ENCODE data around the gene PAXIP1.

PAXIP1 gene

DNA sequence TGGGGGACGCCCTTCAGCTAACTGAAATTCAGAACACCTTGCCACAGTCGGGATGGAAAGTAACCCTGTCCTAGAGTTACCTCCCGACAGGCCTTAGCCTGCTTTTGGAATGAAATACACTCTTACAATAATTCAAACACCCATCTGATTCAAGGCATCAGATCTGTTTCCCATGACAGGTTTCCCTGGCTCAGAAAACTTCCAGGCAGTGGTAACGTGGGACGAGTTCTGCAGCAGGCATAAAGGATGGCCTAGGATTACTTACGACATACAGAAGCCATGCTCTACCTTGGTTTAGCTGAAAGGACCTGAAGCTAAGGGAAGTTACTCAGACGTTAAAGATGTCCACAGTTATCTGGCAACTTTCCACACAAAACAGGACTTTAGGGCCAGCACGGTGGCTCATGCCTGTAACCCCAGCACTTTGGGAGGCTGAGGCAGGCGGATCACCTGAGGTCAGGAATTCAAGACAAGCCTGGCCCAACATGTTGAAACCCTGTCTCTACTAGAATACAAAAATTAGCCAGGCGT, 5.0 kb downstream of the PAXIP1 start:
- no peak for DNase-seq

DNA sequence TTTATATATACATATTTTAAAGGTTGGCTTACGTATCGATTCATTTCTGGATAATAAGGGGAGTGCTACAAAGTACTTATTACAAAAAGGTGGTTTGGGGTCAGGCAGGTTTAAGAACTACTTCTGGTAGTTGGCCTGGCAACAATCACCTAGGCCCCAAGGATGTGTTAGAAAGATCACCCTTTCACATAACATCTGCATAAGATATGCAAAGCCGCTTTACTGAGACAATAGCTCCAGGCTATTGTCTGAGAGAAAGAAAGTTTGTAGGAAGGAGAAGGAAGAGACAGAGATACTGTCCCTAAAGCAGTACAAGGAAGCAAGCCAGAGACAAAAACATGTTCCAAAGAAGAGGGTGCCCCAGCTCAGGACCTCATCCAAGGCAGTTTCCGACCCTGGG, 6.2 kb downstream of the PAXIP1 start:
- DNase-seq: no peak

DNA sequence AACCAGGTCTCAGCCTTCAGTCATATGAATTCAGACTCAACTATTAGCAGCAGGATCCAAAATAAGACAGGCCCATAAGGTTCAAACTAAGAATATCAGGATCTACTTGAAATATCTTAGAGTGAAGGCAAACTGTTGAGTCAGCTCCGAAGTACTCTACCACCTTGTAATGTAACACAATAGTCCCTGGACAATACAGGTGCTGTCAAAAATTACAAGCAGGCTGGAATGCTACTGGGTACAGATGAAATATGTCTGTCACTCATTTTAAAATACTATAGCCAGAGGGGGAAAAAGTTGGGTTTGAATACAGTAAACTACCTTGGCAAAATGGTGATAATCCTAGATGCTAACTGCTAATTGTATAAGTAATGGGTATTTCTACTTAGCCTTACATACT, 6.8 kb downstream of the PAXIP1 start:
- DNase-seq: no peak

DNA sequence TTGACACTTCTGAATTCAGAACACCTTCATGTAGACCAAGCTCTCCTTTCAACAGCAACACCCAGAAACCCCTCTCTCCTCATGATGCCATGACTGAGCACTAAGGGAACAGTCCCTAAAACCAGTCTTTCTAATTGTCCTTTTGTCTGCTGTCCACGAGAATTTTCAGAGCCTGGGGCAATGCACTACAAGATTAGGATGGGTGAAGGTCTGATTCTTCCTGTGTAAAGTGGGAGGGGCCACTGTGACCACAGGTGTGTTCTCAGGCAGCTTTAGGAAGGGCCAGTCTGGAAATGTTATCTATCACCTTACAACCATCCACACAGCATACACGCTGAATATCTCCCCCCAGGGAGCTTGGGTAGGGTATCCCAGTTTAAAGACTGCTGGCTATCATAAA, 7.9 kb downstream of the PAXIP1 start:
- no peak for DNase-seq

DNA sequence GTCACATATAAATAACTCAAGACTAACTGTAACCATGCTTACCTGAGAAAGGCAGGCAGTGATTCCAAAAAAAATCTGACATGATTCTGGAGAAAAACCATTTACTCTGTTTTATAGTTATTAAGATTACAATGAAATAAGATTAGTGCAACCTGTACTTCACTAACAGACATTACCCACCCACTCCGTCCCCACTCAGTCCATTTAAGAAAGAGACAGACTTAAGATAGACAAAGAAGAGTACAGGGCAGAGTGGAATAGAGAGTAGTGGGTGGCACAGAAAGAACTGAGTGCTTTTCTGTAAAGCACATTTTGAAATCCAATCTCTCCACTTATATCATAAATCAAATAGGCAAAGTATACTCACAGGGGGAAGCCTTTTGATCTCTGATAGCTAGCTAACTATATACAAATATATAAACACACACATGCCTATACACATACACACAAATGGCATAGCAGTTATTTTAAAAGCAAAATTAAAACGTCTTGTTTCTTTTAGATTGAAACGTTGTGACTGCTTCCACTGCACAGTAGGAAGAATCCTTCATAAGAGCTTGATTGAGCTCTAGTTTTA, 11.9 kb downstream of the PAXIP1 start:
- no peak for DNase-seq

DNA sequence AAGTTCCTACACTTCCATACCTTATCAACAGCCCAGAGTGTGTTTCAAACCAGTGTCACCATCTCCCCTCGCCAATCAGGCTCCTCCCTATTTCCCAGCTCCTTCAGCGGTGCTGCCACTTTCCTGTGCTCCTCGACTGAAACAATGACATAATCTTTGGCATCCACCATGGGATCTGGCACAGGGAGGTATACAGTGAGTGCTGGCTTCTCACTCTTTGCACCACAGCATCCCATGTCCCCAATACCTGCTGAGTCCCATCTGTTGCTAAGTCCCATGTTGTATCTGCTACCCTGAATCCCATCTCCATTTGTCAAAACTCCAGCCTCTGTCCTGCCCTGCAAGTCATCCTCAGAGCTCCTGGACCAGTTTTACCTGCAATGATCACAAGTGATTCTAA, 15.4 kb downstream of the PAXIP1 start:
- DNase-seq: no peak

DNA sequence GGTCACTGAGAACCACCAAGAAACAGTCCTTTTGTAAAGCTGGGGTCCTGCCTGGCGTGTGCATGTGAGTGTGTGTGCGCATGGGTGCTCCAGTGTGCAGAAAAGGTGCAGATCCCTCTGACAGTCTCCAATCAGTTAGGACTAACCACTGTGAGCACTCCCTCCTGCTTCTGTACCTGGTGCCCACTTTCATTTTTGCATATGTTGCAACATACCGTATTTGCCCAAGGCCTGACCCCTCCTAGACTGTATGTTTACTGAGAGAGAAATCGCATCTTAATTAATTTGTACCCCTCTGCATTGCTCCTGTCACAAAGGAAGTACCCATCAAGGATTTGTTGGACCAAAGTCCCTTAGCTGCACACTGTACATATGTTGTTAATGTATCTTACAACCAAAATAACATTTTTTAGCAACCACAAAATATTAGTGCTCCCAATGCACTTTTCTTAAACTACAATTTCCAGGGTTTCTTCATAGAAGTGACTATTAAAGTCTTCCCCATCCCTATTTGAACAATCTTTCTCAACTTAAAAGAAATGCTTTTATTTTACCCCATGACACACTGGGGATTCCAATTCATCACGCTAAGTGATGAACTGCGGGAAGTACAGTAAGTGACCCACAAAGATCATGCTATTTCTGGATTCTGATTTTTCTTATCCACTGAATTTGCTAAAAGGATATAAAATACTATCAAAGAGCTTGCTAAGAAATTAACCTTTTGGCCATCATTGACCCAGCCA, 16.6 kb downstream of the PAXIP1 start:
- no peak for DNase-seq

DNA sequence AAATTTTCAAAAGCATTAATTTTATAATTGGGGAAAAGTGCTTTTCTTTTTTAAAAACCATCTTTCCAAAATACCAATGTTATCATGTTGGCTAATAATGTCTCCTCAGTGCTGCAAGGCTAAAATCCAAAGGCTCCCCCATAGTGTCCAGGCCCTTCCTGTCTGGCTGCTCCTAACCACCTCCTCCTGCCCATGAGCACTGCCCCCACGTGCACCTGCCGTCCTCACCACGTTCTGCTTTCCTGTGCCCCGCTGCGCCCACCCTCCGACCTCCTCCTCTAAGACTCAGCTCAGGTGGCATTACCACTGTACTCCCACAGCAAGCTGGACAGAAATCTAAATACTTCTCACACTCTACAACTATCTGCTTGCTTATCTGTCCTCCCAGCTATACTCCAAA, 17.7 kb downstream of the PAXIP1 start:
- no peak for DNase-seq

DNA sequence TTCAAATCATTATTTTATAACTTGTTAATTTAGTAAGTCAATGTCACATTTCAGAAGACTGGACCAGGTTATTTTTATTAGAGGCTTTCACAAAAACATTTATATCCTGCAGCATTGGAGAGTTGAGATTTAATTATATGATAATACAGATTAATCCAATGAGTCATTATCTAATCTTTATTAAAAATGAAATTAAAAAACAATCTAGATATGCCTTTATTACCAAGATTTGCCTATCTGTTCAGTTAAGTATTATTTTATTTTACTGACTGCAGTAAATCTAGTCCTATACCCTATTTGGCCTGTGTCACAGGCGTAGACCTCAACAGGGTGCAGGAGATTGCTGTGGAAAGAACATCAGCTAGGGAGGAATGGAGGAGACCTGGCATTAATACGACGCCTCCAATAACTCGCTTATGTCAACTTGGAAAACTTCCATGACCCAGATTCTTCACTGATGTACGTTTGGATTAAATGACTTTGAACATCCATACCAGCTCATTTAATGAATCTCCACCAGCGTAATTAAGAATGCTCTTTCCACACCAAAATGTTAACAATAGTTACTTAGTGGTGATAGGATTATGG, 18.2 kb downstream of the PAXIP1 start:
- DNase-seq: no peak

DNA sequence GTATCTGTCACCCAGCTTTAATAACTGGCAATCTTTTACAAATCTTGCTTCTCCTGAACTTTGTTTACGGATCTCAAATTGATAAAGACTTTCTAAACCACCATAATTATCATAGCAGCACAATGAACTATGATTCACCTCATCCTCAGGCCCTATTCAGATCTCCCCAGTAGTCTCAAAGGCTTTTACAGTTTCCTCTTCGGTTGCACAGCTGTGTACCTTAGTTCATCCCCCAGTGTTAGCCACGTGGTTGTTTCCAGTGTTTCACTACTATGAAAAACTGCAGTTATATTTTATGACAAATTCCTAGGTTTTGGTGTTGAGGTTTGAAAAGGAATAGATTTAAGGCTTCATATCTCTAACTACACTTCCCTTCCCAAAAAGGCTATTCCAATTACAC, 24.9 kb downstream of the PAXIP1 start:
- DNase-seq: no peak

DNA sequence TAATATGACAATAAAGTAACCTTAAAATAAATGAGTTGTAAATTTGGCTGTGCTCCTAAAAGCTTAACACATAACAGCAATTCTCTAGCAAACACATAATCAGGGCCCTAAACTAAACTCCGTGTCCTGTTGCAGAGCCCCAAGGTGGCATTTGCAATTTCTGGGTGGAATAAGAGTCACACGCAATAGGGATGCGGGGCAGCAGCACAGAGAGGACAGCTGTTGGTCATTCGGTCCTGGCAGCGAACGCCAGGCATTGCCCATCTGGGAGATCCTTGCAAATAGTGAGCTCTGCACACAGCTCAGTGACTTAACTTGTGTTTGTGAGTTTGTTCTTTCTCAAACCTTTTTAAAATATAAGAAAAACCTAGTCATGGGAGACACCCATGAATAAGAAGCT, 25.7 kb downstream of the PAXIP1 start:
- no peak for DNase-seq

DNA sequence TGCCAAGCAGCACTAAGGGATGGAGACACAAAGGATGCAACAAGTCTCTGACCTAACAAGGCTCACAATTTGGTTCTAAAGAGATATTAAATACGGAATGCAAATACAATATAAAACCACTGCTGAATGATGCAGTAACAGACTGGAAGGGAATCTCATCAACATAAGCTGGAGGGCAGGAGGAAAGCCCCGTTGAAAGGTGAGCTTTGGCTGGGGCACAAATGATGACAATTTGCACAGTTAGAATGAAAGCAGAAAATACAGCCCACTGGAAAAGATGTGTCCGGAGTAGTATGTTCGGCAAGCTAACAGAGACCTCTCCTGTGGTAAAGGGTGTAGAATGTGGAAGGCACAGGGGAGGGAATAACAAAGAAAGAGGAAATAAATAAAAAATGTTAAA, 26.1 kb downstream of the PAXIP1 start:
- no peak for DNase-seq

DNA sequence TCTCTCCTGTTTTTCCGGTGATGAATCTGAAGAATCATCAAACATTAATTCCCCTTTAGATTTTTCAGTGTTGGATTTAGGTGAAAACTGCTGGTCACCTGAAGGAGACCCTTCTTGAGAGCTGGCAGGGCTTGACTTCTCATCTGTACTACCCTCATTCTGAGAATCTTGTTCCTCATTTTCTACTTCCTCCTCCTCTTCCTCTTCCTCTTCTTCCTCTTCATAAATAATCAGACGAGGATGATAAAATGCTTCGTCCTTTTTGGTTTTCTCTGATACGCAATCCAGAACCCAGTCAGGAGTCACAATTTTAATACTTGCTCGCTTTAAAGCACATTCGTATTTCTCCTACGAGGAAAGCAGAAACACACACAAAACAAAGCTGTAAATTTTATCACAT, 26.9 kb downstream of the PAXIP1 start:
- DNase-seq: no peak

DNA sequence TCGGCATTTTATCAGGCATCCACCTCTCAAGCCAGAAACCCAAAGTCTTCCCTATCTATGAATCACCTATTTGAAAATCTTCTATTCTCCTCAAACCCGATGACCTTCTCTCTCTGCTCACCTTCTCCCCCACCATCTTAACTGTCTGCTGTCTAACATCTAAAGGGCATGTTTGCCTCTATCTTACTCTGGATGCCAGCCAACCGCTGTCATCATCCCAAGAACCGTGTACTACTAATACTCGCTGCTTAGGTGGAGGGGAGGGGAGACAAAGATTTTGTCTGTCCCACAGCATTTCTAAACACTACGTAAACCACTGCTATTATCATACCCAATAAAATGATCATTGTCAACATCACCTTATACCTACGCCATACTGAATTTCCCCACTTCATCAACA, 29.5 kb downstream of the PAXIP1 start:
- no peak for DNase-seq

DNA sequence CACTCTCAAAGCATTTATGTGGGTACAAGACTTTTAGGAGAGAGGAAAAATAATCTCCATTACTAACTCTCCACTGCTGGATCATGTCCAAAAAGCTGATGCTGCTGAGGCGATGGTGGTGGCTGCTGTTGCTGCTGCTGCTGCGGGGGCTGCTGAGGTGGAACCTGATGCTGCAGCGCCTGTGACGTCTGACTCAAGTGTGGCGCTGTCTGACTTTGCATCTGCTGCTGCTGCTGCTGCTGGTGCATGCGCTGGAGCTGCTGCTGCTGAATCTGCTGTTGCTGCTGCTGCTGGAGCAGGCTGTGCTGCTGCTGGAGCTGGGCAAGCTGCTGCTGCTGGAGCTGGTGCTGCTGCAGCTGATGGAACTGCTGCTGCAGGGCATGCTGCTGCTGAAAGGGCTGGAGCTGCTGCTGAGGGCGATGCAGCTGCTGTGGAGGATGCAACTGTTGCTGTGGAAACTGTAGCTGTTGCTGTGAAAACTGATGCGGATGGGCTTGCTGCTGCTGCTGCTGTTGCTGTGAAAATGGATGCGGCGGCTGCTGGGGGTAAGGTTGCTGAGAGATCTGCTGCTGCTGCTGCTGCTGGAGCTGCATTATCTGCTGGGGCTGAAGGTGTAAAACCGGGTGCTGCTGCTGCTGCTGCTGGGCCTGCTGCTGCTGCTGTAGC, 34.5 kb downstream of the PAXIP1 start:
- no peak for DNase-seq

DNA sequence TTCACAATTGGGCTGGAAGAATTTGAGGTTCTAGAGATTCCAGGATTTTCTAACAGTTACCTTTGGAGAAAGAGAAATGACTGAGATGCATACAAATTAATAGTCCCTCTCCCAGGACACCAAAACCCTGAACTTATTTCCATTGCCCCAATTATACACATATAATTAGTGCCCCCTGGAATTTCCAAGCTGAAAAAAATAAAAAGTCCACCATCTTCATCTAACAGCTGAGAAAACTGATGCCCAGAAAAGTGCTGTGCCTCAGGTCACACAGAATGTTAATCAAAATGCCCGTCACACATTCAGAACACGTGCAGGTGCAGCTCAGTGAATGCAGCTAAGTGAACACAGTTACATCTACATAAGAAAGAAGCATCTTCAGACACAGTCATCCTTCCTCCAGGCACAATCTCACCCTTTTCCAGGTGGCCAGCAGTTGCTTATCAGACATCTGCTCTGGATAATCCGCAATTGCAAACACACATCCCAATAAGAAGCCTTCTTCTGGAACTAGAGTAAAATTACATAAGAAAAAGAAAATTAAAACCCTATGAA, 35.4 kb downstream of the PAXIP1 start:
- DNase-seq: no peak

DNA sequence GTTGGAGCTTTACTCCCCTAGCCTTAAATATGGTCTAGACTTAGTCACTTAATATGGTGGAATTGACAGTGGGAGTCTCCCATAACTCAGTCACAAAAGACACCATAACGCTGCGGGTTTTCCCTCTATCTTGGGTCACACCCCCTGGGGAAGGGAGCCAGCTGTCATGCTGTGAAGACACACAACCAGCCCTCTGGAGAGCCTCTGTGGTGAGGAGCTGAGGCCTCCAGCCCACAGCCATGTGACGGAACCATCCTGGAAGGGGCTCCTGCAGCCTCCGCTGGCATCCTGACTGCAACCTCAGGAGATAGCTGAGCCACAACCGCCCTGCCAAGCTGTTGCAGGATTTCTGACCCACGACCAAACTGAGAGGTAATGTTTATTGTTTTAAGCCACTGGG, 37.9 kb downstream of the PAXIP1 start:
- no peak for DNase-seq

DNA sequence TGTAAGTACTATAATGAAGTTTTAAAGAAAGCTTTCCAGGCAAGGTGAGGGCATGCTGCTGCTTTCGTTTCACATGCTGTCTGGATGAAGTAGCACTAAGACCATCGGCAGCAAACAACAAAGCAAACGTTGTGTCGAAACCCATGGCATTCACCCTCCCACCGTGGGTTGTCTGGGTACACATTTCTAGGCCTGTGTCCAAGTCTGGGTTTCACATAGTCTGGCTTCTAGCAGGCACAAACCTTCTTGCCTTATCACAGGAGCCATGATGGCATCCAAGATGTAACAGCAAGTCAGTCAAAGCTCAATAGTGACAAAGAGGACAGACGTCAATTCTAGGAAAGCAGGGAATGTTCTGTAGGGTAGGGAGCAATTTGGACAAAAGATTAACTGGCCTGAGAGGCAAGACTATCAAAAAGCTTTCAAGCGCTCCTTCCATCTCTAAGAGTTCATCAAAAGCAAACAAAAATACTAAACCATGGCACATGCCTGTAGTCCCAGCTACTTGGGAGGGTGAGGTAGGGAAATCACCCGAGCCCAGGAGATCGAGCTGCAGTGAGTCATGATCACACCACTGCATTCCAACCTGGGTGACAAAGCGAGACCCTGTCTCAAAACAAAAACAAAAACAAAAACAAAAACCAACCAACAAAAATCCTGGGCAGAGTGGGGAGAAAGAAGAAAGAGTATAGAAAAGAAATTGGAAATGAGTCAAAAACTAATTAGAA, 42.7 kb downstream of the PAXIP1 start:
- no peak for DNase-seq

DNA sequence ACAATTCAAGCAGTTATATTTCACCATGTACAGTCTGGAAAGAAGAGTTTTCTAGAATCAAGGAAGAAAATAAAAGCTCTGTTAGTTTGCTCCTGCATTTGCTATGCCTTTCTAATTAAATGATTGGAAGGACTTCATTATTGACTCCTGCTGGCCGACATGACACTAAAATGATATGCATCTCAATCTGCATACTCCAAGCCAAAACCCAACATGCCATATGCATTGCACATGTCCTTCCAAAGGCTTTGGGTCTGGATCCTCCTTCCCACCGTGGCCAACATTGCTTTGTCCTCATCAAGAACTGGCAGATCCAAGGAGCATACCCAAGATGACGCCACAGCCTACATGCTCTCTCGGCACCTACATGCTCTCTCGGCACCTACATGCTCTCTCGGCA, 46.5 kb downstream of the PAXIP1 start:
- no peak for DNase-seq

DNA sequence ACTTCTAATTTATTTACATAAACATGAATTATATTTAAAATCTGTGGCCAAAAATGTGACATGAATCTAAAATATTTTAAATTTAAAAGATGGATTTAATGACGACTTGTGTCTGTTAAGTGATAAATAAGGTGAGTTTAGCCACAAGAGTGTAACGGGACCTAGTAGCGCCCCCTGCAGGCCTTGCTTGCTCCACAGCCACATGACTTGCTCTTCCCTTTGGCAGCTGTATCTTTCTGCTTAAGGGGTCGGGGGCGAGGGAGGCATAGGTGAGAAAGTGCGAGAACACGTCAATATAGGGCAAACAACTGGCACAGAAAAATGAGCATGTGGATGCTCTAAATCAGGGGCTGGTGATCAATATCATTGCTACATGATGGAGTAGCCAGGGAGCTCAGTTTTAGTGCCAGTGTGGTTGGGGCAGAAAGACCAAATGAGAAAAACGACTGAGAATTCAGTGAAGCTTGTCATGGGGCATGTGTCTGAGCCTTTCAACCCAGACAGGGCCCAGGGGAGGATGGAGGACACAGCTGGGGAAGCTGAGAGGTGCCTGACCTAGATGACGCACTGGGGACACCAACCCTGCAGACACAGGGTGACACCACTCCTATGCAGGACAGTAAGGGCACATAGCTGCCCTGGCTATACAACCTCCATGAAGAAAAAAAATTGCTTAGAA, 49.8 kb downstream of the PAXIP1 start:
- no peak for DNase-seq

DNA sequence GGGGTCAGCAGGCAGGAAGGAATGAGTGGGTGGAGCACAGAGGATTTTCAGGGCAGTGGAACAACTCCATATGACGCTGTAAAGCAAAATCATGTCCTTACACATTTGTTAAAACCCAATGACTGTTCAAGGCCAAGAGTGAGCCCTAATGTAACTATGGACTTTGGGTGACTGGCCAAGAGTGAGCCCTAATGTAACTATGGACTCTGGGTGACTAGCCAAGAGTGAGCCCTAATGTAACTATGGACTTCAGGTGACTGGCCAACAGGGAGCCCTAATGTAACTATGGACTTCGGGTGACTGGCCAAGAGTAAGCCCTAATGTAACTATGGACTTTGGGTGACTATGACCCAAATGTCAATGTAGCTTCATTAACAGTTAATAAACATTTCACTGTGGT, 52.0 kb downstream of the PAXIP1 start:
- no peak for DNase-seq

DNA sequence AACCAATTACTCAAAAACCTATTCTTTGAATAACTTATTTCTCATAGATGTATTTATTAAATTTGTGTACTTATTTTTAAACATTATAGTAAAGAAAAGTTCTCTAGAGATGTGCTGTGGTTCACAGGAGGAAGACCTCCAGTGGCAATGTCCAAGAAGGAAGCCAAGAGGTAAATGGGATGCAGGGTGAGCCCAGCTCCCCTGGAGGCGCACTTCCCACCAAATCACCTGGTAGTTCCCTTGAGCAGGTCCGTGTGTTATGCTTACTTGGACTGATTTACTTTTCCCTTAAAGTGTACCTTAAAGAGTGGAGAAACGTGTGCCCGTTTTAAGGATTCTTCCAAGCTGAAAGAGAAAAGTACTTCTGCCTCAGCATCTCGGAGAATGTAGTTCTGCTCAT, 55.3 kb downstream of the PAXIP1 start:
- DNase-seq: no peak

Measured in right kidney (tissue), 1 donor.